Bronchial epithelial cell (primary cell): ENCODE data around the gene ACOT7. TPM values are rescaled to one million over a fixed set of nuclear protein-coding genes. Genes with fewer than 3 reads are reported as not detected.
A peak's percentile ranks its signal among the peaks of the same experiment; 100 is the strongest.

ENCODE experiments used
- DNase-seq: peaks from one replicate; pipeline ENCODE4 v3.0.0-alpha.2; 2010; ENCODE audit warnings: low read depth
- FAIRE-seq: peaks from 2 replicates; lab custom pipeline; 2011; peaks lifted over from hg19 to GRCh38; lab: Jason Lieb, UNC
- H3K27me3 ChIP-seq: 2 replicates; pipeline ENCODE4 v1.5.1; 2011; ENCODE audit warnings: low read length; ENCODE audit not compliant: control insufficient read depth, insufficient read depth
- H3K36me3 ChIP-seq: 2 replicates; pipeline ENCODE4 v1.5.1; 2011; ENCODE audit warnings: low read length; ENCODE audit not compliant: control insufficient read depth, insufficient read depth
- H3K4me3 ChIP-seq: 2 replicates; pipeline ENCODE4 v1.5.1; 2011; ENCODE audit warnings: mild to moderate bottlenecking, low read depth, low read length, control low read depth
- CTCF ChIP-seq: IDR thresholded peaks from 2 replicates; pipeline ENCODE4 v1.5.1; 2011; ENCODE audit warnings: mild to moderate bottlenecking, moderate library complexity, low read length, control low read depth, inconsistent platforms; ENCODE audit not compliant: insufficient read depth, severe bottlenecking
- total RNA-seq: library from RNA; depleted of rRNA; stranded (reverse); fragments of >200 nt; gene quantifications from 2 replicates; pipeline ENCODE4 v1.2.1, GENCODE V29; 2014

Gene ACOT7
- total RNA-seq, 1 donor from 2014 or later, result 89.8 TPM

DNA sequence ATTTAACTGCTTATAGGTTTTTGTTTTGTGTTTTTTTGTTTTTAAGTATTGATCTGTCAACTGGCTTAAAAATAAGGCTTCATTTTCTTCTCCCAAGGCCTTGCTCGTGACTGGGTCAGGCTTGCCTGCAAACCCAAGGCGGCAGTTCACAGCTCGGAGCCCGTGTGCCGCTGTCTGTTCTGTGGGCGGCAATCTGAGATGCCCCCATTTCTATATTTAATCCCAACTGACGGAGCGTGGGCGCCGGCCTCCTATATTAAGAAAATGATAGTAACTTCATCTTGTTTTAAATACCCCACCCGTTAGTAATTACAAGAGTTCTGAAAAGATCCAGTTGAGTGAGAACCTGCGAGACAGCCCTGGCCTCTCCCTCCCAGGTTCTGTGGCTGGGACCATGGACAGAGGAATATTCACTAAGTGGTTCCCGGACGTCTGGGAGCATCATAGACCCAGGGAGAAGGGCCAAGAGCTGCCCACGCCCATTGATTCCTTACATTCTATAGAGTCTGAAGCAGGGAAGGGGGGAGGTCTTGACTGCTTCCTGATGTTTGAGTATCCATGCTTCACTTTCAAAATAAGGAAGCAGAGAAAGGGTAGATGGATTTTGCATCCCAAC is 90.1 kb downstream of the ACOT7 start:
- DNase-seq (no peak), FAIRE-seq (no peak)
- no peak for TF ChIP-seq CTCF

DNA sequence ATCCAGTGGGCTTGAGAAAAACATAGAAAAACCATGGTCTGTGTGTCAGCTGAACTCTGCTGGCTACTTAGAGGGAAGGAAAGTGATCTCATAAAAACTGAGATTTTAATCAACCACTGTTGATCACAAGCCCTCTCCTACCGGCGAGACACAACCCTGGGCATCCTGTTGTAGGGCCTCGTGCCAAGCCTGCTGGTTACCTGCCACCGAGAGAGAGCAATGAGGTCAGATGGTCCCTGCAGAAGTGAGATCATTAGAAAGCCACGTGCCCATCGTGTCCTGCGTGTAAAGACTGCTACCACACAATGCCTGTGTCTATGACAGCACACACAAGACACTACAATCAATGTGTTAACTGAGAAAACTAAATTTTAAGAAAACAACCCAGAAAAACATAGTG is 91.0 kb downstream of the ACOT7 start:
- no peaks in the 10 kb centered on the region for H3K27me3 ChIP-seq
- no peak for FAIRE-seq
- H3K36me3 ChIP-seq, result peaks cover 3% of the 10 kb centered on the region
- no peak for TF ChIP-seq CTCF
- DNase-seq, result peak; percentile 17
- no peak overlapping the region for H3K4me3 ChIP-seq

More for the DNA sequence above, 90.1 kb downstream of the ACOT7 start:
- H3K27me3 ChIP-seq, result no peaks in the 10 kb centered on the region
- H3K4me3 ChIP-seq, result no peak overlapping the region
- peaks cover 3% of the 10 kb centered on the region for H3K36me3 ChIP-seq

DNA sequence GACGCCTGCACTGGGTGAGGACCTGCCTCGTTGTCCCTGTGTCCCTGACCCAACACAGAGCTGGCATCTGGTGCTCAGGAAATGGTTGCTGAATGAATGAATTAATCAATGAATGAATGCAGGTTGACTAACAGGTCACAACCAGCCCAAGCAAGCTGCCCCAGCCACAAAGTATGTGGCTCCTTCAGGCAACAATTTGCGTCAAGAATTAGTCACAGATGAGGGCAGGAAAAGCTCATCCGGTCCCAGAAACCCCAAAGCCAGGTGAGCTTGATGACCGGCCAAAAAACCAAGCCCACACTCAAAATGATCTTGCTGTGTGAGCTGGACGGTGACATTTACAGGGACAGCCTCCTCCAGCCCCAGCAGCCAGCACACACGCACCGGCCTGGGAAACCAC is 92.0 kb downstream of the ACOT7 start:
- Histone ChIP-seq H3K36me3 (peaks cover 3% of the 10 kb centered on the region), H3K27me3 (no peaks in the 10 kb centered on the region), H3K4me3 (no peak overlapping the region)
- peak; percentile 96 for DNase-seq
- TF ChIP-seq CTCF, result no peak
- no peak for FAIRE-seq

DNA sequence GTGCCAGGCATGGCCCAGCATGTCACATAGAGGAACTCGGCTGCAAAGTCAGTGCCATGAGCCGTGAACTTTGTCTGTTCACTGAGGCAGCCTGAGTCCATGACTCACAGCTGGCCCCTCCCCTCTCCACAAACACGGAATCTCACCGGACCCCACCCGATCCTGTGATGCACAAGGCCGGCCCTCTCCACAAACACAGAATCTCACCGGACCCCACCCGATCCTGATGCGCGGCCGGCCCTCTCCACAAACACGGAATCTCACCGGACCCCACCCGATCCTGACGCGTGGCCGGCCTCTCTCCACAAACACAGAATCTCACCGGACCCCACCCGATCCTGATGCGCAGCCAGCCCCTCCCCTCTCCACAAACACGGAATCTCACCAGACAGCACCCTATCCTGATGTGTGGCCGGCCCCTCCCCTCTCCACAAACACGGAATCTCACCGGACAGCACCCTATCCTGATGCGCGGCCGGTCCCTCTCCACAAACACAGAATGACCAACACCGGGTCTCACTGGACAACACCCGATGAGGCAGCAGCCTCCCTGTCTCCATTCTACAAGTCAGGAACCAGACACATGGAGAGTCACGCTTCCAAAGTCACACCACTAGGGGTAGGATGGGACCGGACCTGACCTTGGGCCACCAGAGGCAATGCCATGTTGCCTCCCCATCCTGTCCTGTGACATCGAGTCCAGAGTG is 93.1 kb downstream of the ACOT7 start:
- peaks cover 3% of the 10 kb centered on the region for H3K36me3 ChIP-seq
- peak; percentile 26 for TF ChIP-seq CTCF
- H3K4me3 ChIP-seq, result no peak overlapping the region
- peak; percentile 80 for DNase-seq
- H3K27me3 ChIP-seq, result no peaks in the 10 kb centered on the region
- peak; percentile 87 for FAIRE-seq

DNA sequence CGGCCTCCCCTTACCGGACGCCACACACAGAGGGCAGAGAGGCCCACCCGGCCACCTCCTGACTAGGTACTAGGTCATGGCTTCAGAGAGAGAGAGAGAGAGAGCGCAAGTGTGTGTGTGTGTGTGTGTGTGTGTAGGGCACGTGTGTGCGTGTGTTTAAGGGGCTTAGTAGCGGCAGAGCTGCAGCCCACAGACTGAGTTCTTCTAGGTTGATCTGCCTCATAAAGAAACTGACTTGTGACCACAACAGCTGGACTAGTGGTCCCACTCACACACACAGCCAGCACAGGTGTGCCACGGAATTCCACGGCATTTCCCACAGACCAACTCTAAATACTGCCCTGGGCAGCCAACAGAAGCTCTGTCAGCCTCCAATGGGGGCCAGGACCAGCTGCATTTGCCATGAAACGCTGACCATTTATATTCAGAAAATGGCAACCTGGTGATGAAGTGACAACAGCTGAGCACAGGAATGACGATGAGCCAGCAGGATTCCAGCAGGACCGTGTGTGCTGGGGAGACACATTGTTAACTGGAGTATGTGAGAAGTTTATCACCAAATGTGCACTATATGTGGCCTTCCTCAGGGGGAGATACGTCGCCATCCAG is 93.9 kb downstream of the ACOT7 start:
- peak; percentile 64 for FAIRE-seq

More for the DNA sequence above, 93.9 kb downstream of the ACOT7 start:
- H3K36me3 ChIP-seq, result peaks cover 3% of the 10 kb centered on the region
- no peaks in the 10 kb centered on the region for H3K27me3 ChIP-seq
- no peak for DNase-seq
- TF ChIP-seq CTCF, result no peak
- H3K4me3 ChIP-seq, result no peak overlapping the region
